K562 (cell line): ENCODE data around the gene KLHL22. TPM values are rescaled to one million over a fixed set of nuclear protein-coding genes. Genes with fewer than 3 reads are reported as not detected.

Experiments
- DACH1 ChIP-seq: fragments of 450-650 bp; IDR thresholded peaks from 2 replicates; pipeline ENCODE4 v1.6.1; 2018; ENCODE audit not compliant: partially characterized antibody
- DEAF1 ChIP-seq: fragments of 450-650 bp; formaldehyde crosslinking; IDR thresholded peaks from 2 replicates; pipeline ENCODE4 v1.4.0; 2020; ENCODE audit warnings: mild to moderate bottlenecking, moderate library complexity
- EP300 ChIP-seq: IDR thresholded peaks from 2 replicates; pipeline ENCODE4 v1.6.1; 2012; ENCODE audit warnings: low read length, improper control_type of control experiment
- ETS1 ChIP-seq: conservative IDR thresholded peaks from 2 replicates; pipeline ENCODE4 v1.6.1; 2011; ENCODE audit warnings: low read depth, mild to moderate bottlenecking, low read length; ENCODE audit not compliant: control insufficient read depth
- ETV1 ChIP-seq: fragments of 450-650 bp; conservative IDR thresholded peaks from 2 replicates; pipeline ENCODE4 v1.6.1; 2016; ENCODE audit warnings: missing genetic modification characterization, control low read depth, low read depth, missing compliant biosample characterization
- IRF2 ChIP-seq: sonication (generic); formaldehyde crosslinking; IDR thresholded peaks from 2 replicates; pipeline ENCODE4 v1.8.1; 2022; ENCODE audit warnings: mild to moderate bottlenecking, missing genetic modification reagents
- LCOR ChIP-seq: sonication (generic); formaldehyde crosslinking; IDR thresholded peaks from 2 replicates; pipeline ENCODE4 v1.8.0; 2022; ENCODE audit warnings: mild to moderate bottlenecking, missing genetic modification reagents
- MBD2 ChIP-seq: sonication (generic); IDR thresholded peaks from 2 replicates; pipeline ENCODE4 v1.6.1; 2016; ENCODE audit warnings: low read depth, borderline replicate concordance
- MYNN ChIP-seq, 2 experiments: sonication (generic); formaldehyde crosslinking in 1 of 2; IDR thresholded peaks; 2 replicates each; pipeline versions ENCODE4 v1.5.0 to v1.6.1; 2016 to 2020; ENCODE audit warnings: antibody characterized with exemption in 1 of 2, missing genetic modification reagents in 1 of 2
- POLR2A ChIP-seq: fragments of 450-650 bp; conservative IDR thresholded peaks from 2 replicates; pipeline ENCODE4 v1.6.1; 2016
- SREBF1 ChIP-seq: fragments of 150-350 bp; IDR thresholded peaks from 2 replicates; pipeline ENCODE4 v1.6.1; 2014; ENCODE audit warnings: antibody characterized with exemption, low read depth, low read length, borderline replicate concordance
- STAG1 ChIP-seq: sonication (generic); formaldehyde crosslinking; IDR thresholded peaks from 2 replicates; pipeline ENCODE4 v1.5.0; 2020; ENCODE audit warnings: missing genetic modification reagents, borderline replicate concordance
- TCF3 ChIP-seq: sonication (generic); formaldehyde crosslinking; IDR thresholded peaks from 2 replicates; pipeline ENCODE4 v1.4.0; 2020; ENCODE audit warnings: mild to moderate bottlenecking, missing genetic modification reagents
- THRB ChIP-seq: fragments of 450-650 bp; formaldehyde crosslinking; conservative IDR thresholded peaks from 2 replicates; pipeline ENCODE4 v1.4.0; 2022; ENCODE audit warnings: mild to moderate bottlenecking, missing genetic modification characterization
- XRCC5 ChIP-seq: fragments of 200-400 bp; formaldehyde crosslinking; IDR thresholded peaks from 2 replicates; pipeline ENCODE4 v1.6.1; 2017; ENCODE audit warnings: low read depth, mild to moderate bottlenecking, low read length
- ZBTB9 ChIP-seq: fragments of 450-650 bp; formaldehyde crosslinking; IDR thresholded peaks from 2 replicates; pipeline ENCODE4 v1.4.0; 2020; ENCODE audit warnings: mild to moderate bottlenecking, moderate library complexity
- ZNF23 ChIP-seq: fragments of 250-450 bp; sonication (Bioruptor Pico); IDR thresholded peaks from 2 replicates; pipeline ENCODE4 v1.4.0; 2020; ENCODE audit warnings: mild to moderate bottlenecking
- ZNF324 ChIP-seq: fragments of 250-450 bp; sonication (Bioruptor Pico); IDR thresholded peaks from 2 replicates; pipeline ENCODE4 v1.4.0; 2020; ENCODE audit warnings: mild to moderate bottlenecking
- ZNF584 ChIP-seq: fragments of 200-800 bp; sonication (Bioruptor generic); IDR thresholded peaks from 2 replicates; pipeline ENCODE4 v1.6.1; 2016; ENCODE audit warnings: low read depth, mild to moderate bottlenecking, missing genetic modification characterization, missing compliant biosample characterization
- ZNF707 ChIP-seq: fragments of 250-450 bp; sonication (Bioruptor Pico); conservative IDR thresholded peaks from 2 replicates; pipeline ENCODE4 v1.8.0; 2022; ENCODE audit warnings: inconsistent platforms, mild to moderate bottlenecking, moderate library complexity
- ZNF79 ChIP-seq: fragments of 250-450 bp; sonication (Bioruptor Pico); IDR thresholded peaks from 2 replicates; pipeline ENCODE4 v1.4.0; 2020; ENCODE audit warnings: low read depth, mild to moderate bottlenecking, moderate library complexity
- polyA plus RNA-seq, 8 experiments: library from polyadenylated mRNA; depleted of rRNA in 4 of 8; stranded (reverse) in 5 of 8; unstranded in 3 of 8; fragments of >200 nt; fragmentation: Nextera tagmentation in 2 of 8; fragmentation: Illumina TruSeq in 1 of 8; extraction: Ambion mirVana in 2 of 8; extraction: Trizol in 1 of 8; gene quantifications; 2 replicates each; pipeline versions ENCODE4 v1.2.1 to v1.2.3, GENCODE V29; 2011 to 2014; ENCODE audit warnings: inconsistent platforms in 1 of 8, missing spikeins in 1 of 8
- total RNA-seq, 7 experiments: library from RNA; depleted of rRNA in 6 of 7; stranded (reverse); fragments of >200 nt in 6 of 7; fragmentation: Illumina TruSeq in 2 of 7; extraction: Trizol in 2 of 7; gene quantifications; 2 replicates each; pipeline versions ENCODE4 v1.2.1 to v1.2.3, GENCODE V29; 2011 to 2021; ENCODE audit warnings: low replicate concordance in 1 of 7
- TF ChIP-seq, protein P1 (sequence below): fragments of 250-450 bp; sonication (Bioruptor Pico); IDR thresholded peaks from 2 replicates; pipeline ENCODE4 v1.5.0; 2020; ENCODE audit warnings: mild to moderate bottlenecking

KLHL22 gene
- total and polyA plus RNA-seq, 9 of the 15 experiments (the other 6 are each of a cell fraction or from before 2014, with no cell fraction given) = 1.3 to 25.6 (median 15.2) TPM

GRCh38 chr22:20418211-20418788 is 77.3 kb downstream of the KLHL22 start (continued):
- TF ChIP-seq IRF2 (CRISPR knock-in tag) (0 out of 2 replicates have a peak, but pooled peaks have one; percentile 57), THRB (no peak), ZNF23 (no peak), ETV1 (peak; percentile 89), ZNF584 (0 out of 2 replicates have a peak, but pooled peaks have one; percentile 15), ZNF707 (no peak), POLR2A (no peak), ZBTB9 (CRISPR knock-in tag) (peak; percentile 92), MYNN (IDR thresholded peaks at IDR 0.05) (peak; percentile 72; the same call in 1 of the 2 replicates), MYNN (CRISPR knock-in tag; IDR thresholded peaks at IDR 0.05) (peak; percentile 45; the same call in 1 of the 2 replicates), TCF3 (CRISPR knock-in tag) (no peak), DEAF1 (CRISPR knock-in tag) (peak; percentile 95), ZNF79 (CRISPR knock-in tag) (no peak), SREBF1 (peak; percentile 49; the same call in 1 of the 2 replicates), DACH1 (peak; percentile 58), STAG1 (CRISPR knock-in tag) (peak; percentile 94), LCOR (CRISPR knock-in tag) (peak; percentile 7; the same call in 1 of the 2 replicates), ZNF324 (CRISPR knock-in tag) (no peak), ETS1 (peak; percentile 57; the same call in 1 of the 2 replicates), EP300 (peak; percentile 58; the same call in 1 of the 2 replicates), MBD2 (no peak), XRCC5 (peak; percentile 98)
- TF ChIP-seq, protein P1, sequence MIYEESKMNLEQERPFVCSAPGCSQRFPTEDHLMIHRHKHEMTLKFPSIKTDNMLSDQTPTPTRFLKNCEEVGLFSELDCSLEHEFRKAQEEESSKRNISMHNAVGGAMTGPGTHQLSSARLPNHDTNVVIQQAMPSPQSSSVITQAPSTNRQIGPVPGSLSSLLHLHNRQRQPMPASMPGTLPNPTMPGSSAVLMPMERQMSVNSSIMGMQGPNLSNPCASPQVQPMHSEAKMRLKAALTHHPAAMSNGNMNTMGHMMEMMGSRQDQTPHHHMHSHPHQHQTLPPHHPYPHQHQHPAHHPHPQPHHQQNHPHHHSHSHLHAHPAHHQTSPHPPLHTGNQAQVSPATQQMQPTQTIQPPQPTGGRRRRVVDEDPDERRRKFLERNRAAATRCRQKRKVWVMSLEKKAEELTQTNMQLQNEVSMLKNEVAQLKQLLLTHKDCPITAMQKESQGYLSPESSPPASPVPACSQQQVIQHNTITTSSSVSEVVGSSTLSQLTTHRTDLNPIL (CRISPR knock-in tag) = no peak
